Measurements from ENCODE around the gene LRRC66. TPM values are rescaled to one million over a fixed set of nuclear protein-coding genes. Genes with fewer than 3 reads are reported as not detected.
A peak's percentile ranks its signal among the peaks of the same experiment; 100 is the strongest.

The LRRC66 gene
- total RNA-seq, 1 donor from 2014 or later = 1.3 TPM

GRCh38 chr4:52036886-52037530, 16.8 kb upstream of the LRRC66 start:
- peak overlapping the region; percentile 38 for H3K27ac Mint-ChIP-seq (ENCODE audit: unreplicated experiment)
- H3K9me3 Mint-ChIP-seq (ENCODE audit: unreplicated experiment) = no peaks in the 10 kb centered on the region
- H3K4me1 Mint-ChIP-seq (ENCODE audit: unreplicated experiment) = peaks cover 39% of the 10 kb centered on the region

DNA sequence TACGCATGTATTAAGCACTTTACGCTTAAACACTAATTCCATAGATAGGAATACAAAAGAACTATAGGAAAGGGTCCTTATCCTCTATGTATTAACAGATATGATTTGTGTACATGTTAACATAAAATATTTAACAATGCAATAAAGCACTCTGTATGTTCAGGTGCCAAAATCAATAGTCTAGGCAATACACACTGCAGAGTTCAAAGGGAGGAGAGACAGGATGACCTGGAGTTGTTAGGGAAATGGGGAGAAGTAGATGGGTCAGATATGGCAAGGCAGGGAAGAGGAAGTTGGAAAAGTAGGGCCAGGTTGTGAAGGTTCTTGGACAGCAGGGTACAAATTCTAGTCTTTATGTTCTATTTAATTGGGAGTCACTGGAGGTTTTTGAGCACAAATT, 15.0 kb upstream of the LRRC66 start:
- Mint-ChIP-seq H3K27me3 (ENCODE audit: unreplicated experiment) (peaks cover 13% of the 10 kb centered on the region), H3K36me3 (ENCODE audit: low read depth, unreplicated experiment) (peaks cover 30% of the 10 kb centered on the region), H3K9me3 (ENCODE audit: unreplicated experiment) (no peaks in the 10 kb centered on the region), H3K4me1 (ENCODE audit: unreplicated experiment) (peaks cover 57% of the 10 kb centered on the region), H3K27ac (ENCODE audit: unreplicated experiment) (peak overlapping the region; percentile 3), H3K4me3 (ENCODE audit: unreplicated experiment) (peak overlapping the region; percentile 11)
- TF ChIP-seq, protein P1, sequence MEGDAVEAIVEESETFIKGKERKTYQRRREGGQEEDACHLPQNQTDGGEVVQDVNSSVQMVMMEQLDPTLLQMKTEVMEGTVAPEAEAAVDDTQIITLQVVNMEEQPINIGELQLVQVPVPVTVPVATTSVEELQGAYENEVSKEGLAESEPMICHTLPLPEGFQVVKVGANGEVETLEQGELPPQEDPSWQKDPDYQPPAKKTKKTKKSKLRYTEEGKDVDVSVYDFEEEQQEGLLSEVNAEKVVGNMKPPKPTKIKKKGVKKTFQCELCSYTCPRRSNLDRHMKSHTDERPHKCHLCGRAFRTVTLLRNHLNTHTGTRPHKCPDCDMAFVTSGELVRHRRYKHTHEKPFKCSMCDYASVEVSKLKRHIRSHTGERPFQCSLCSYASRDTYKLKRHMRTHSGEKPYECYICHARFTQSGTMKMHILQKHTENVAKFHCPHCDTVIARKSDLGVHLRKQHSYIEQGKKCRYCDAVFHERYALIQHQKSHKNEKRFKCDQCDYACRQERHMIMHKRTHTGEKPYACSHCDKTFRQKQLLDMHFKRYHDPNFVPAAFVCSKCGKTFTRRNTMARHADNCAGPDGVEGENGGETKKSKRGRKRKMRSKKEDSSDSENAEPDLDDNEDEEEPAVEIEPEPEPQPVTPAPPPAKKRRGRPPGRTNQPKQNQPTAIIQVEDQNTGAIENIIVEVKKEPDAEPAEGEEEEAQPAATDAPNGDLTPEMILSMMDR (IDR thresholded peaks at IDR 0.05; ENCODE audit: unreplicated experiment) = no peak
- no peak for DNase-seq (ENCODE audit: low spot score)

More at GRCh38 chr4:52036886-52037530, 16.8 kb upstream of the LRRC66 start:
- Mint-ChIP-seq H3K27me3 (ENCODE audit: unreplicated experiment) (peaks cover 13% of the 10 kb centered on the region), H3K4me3 (ENCODE audit: unreplicated experiment) (peak overlapping the region; percentile 94), H3K36me3 (ENCODE audit: low read depth, unreplicated experiment) (peaks cover 19% of the 10 kb centered on the region)
- no peak for DNase-seq (ENCODE audit: low spot score)
- TF ChIP-seq, protein P1 (IDR thresholded peaks at IDR 0.05; ENCODE audit: unreplicated experiment) = no peak

- H3K27ac Mint-ChIP-seq (ENCODE audit: unreplicated experiment) = peak overlapping the region; percentile 78
- peaks cover 41% of the 10 kb centered on the region for H3K36me3 Mint-ChIP-seq (ENCODE audit: low read depth, unreplicated experiment)
- TF ChIP-seq, protein P1 (IDR thresholded peaks at IDR 0.05; ENCODE audit: unreplicated experiment) = no peak
- peaks cover 3% of the 10 kb centered on the region for H3K27me3 Mint-ChIP-seq (ENCODE audit: unreplicated experiment)
- no peak overlapping the region for H3K4me3 Mint-ChIP-seq (ENCODE audit: unreplicated experiment)
- H3K9me3 Mint-ChIP-seq (ENCODE audit: unreplicated experiment) = no peaks in the 10 kb centered on the region
- no peak for DNase-seq (ENCODE audit: low spot score)
- peaks cover 51% of the 10 kb centered on the region for H3K4me1 Mint-ChIP-seq (ENCODE audit: unreplicated experiment)
Observed at GRCh38 chr4:52032005-52032404, 11.8 kb upstream of the LRRC66 start.

- no peak for DNase-seq (ENCODE audit: low spot score)
- H3K4me3 Mint-ChIP-seq (ENCODE audit: unreplicated experiment) = no peak overlapping the region
- H3K27me3 Mint-ChIP-seq (ENCODE audit: unreplicated experiment) = no peaks in the 10 kb centered on the region
- peaks cover 5% of the 10 kb centered on the region for H3K9me3 Mint-ChIP-seq (ENCODE audit: unreplicated experiment)
- H3K36me3 Mint-ChIP-seq (ENCODE audit: low read depth, unreplicated experiment) = peaks cover 36% of the 10 kb centered on the region
- H3K4me1 Mint-ChIP-seq (ENCODE audit: unreplicated experiment) = peaks cover 38% of the 10 kb centered on the region
- TF ChIP-seq, protein P1 (IDR thresholded peaks at IDR 0.05; ENCODE audit: unreplicated experiment) = no peak
- no peak overlapping the region for H3K27ac Mint-ChIP-seq (ENCODE audit: unreplicated experiment)
Observed at GRCh38 chr4:52028970-52029369, 8.8 kb upstream of the LRRC66 start.

GRCh38 chr4:52017814-52018213, 2.3 kb downstream of the LRRC66 start:
- no peak for DNase-seq (ENCODE audit: low spot score)
- peaks cover 2% of the 10 kb centered on the region for H3K27me3 Mint-ChIP-seq (ENCODE audit: unreplicated experiment)
- no peak overlapping the region for H3K4me3 Mint-ChIP-seq (ENCODE audit: unreplicated experiment)
- peaks cover 4% of the 10 kb centered on the region for H3K36me3 Mint-ChIP-seq (ENCODE audit: low read depth, unreplicated experiment)
- no peaks in the 10 kb centered on the region for H3K9me3 Mint-ChIP-seq (ENCODE audit: unreplicated experiment)
- no peak overlapping the region for H3K27ac Mint-ChIP-seq (ENCODE audit: unreplicated experiment)
- TF ChIP-seq, protein P1 (IDR thresholded peaks at IDR 0.05; ENCODE audit: unreplicated experiment) = no peak
- no peaks in the 10 kb centered on the region for H3K4me1 Mint-ChIP-seq (ENCODE audit: unreplicated experiment)
